GM19035 (cell line): ENCODE results near the gene PPP6C.
"Not testable (repeated sequence)": the region's sequence is repeated elsewhere in the genome, so short reads cannot be mapped to it uniquely, and the experiment has no call there.

Experiments used
- ATAC-seq: cut with Tn5 transposase; IDR thresholded peaks from one replicate; pipeline ENCODE4 v1.9.1; 2021; ENCODE audit not compliant: unreplicated experiment

The PPP6C gene

DNA sequence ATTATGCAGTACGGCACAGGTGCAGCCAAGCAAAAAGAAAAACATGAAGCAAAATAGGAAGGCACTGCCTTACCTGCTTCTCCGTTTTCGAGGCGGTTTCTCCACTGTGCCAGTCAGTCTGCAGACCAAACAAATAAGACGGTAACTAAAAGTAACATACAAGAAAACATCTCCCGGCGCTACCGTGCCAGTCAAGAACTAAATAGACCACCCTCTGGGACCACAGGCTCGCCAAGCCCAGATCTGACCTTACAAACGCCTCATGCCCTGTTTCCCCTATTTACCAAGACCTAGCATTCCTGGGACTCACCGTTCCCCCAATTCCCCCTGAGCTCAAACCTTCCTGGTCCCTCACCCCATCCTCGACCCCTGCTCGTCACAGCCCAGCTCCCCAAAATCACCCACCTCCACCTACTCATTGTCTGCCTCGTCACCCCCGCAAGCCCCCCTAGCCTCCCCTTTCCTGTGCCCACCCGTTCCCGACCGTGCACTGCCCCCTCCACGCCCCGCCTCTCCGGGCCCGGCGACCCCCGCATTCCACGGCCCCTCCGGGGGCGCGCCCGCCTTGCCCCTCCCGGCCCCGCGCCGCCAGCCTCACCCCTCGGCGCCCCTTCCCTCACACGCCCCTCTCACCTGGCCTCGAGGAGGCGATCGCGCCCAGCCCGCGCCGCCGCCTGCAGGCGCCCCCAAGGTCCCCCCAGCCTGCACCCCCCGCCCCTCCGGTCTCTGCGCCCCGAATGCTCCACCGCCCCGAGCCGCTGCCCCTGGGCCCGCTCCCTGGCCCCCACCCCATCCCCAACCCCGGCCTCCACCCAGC, 46.8 kb downstream of the PPP6C start:
- ATAC-seq = peak; percentile 25

DNA sequence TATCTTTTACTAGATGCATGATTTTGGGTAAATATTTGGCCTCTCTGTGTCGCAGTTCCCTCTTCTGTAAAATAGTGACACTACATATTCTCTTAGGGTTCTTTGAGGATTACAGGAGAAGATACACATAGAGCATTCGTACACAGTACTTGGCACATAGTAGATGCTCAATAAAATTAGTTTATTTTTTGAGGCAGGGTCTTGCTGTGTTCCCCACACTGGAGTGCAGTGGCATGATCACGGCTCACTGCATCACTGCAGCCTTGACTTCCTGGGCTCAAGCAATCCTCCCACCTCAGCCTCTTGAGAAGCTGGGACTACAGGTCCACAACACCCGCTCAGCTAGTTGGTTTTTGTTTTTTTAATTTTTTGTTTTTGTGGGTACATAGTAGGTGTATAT, 47.9 kb downstream of the PPP6C start:
- no peak for ATAC-seq

DNA sequence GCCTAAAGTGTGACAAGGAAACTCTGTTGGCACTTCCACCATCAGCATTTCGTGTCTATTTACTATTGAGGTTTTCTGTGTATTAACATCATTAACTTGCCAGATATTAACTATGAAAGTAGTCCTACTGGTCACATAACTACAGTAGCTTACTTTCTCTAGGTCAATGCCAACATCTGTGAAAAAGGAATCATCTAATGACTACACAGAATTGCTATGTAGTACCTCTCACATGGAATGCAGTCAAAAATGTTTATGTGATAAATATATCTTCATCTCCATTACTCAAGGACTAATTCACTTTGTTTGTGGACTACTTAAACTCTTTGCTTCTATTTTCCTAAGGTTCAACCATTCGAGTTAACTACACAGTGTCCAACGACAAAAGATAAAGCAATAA, 48.4 kb downstream of the PPP6C start:
- no peak for ATAC-seq

DNA sequence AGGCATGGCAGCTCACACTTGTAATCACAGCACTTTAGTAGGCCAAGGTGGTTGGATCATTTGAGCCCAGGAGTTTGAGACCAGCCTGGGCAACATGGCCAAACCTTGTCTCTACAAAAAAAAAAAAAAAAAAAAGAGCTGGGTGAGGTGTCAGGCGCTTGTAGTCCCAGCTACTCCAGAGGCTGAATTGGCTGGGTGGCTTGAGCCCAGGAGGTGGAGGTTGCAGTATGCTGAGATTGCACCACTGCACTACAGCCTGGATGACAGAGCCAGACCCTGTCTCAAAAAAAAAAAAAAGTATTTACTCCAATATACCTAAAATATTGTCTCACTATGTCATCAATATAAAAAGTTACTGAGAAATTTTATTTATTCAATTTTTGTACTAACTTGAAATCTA, 49.0 kb downstream of the PPP6C start:
- ATAC-seq = no peak

DNA sequence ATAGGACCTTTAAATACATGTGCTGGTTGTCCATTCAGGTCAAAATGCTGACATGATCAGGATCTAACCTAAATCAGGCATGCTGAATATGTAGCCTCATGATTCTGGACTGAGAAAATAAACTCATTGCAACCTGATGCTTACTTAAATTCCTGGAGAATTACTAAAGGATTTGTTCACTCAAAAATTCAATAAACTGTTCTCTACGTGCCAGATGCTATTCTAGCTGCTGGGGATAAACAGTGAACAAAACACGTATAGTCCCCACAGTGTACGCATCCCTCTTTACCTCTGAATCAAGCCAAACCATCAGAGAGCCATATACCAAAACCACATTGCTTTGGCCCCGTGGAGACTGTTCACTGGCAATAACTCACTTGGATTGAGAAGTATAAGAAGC, 52.4 kb downstream of the PPP6C start:
- ATAC-seq = no peak

DNA sequence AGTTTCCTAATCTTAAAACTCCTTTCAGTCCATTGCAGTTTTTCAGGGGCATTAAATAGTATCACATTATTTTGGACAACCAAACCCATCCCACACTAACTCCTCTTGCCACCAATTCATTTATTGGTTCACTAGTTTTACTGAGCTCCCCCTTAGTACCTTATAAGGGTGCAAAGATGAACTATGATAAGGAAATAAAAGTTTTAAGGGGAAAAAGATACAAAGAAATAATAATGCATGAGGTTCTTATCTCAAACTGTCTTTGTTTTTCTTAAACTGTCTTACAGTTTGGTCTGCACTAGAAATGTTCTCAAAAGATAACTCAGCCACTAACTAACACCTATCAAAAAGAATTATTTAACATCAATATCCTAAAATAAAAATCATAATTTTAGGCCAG, 54.6 kb downstream of the PPP6C start:
- no peak for ATAC-seq

DNA sequence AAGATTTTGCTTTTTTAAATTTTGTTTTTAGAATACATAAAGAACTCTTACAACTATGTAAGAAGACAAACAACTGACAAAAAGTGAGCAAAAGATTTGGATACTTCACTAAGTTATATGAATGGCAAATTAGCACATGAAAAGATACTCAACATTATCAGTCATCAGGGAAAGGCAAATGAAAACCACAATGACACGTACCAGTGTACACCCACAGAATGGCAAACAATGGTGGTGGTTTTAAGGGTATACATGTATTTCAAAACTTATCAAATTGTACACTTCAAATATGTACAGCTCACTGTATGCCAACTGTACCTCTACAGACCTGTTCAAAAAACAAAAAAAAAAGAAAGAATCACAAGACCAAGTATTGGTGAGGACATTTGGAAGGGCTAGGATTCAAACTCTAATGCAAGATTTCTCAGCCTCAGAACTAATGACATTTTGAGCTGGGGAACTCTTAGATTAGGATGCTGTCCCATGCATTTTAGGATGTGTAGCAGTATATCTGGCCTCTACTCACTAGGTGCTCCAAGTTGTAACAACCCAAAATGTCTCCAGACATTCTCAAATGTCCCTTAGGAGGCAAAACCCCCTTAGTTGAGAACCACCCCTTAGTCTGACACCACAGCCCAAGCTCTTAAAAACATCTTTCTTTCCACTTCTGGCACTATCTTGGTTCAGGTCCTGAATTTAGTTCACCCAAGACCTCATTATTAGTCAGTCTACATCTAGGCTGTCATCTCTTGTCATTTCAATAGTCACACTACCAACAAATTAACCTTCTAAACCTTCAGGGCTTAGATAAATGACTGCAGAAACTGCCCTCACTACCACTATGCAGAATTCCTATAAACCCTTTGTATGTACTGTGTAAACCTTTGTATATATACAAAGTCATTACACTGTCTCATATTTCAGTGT, 55.9 kb downstream of the PPP6C start:
- ATAC-seq = no peak

DNA sequence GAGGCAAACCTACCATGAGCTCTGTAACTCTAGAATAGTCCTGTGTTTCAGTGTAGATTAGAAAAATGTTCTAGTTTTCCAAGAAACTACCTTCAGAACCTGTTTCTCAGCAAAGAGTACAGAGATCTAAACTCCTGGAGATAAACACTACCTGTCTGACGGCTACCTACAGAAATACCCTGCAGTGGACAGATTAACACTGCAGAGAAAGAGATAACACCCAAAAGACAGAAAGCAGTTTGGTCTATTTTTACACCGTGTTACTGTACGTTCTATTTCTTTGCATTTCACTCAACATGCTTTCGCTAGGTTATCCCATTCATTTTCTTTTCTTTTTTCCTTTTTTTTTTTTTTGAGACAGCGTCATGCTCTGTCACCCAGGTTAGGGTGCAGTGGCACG, 57.8 kb downstream of the PPP6C start:
- no peak for ATAC-seq

DNA sequence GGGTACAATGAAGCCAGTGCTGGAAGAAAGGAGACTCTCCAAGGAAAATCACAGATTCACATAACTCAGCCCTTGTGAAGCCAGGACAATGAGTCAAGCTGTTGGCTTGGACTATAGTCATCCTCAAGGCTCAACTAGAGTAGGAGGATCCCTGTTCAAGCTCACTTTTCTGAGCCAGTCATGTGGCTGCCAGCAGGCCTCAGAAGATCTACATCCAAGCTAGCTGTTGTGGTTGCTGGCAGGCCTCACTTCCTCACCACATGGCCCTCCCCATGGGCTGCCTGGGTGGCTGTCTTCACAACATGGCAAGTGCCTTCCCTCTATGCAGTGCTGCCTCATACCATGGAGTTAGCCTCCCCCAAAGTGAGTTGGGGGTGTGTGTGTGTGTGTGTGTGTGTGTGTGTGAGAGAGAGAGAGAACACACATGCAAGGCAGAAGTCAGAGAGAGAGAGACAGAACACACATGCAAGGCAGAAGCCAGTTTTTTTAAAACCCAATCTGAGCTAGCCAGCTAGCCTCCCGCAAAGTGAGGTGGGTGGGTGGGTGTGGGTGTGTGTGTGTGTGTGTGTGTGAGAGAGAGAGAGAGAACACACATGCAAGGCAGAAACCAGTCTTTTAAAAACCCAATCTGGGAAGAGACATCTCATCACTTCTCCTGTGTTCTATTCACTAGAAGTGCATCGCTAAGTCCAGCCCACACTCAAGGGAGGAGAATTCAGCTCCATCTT, 63.4 kb downstream of the PPP6C start:
- peak; percentile 93 for ATAC-seq

DNA sequence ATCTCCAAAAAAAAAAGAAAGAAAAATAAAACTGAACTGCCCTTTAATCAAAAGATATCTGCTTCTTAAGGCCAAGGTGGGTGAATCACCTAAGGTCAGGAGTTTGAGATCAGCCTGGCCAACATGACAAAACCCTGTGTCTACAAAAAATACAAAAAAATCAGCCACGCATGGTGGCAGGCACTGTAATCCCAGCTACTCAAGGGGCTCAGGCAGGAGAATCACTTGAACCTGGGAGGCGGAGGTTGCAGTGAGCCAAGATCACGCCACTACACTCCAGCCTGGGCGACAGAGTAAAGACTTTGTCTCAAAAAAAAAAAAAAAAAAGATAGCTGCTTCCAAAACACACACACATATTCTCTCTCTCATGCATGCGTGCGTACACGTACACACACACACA, 64.1 kb downstream of the PPP6C start:
- ATAC-seq = no peak

DNA sequence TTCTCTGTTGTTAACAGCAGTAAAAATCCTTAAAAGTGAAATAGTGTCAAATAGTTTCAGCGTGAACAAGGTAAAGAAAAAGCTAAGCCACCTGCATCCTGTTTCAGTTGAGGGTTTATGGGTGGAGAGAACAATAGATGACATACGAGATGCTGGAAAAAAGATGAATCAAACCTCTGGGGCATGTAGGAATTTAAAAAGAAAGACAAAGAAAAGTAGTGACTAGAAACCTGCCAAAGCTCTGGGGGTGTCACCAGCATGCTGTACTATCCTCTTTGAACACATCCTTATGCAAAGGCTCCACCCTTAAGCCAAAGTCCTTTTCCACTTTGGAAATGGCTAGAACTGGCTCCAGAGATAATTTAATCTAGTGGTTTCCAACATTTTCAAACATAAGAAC, 68.5 kb downstream of the PPP6C start:
- no peak for ATAC-seq

DNA sequence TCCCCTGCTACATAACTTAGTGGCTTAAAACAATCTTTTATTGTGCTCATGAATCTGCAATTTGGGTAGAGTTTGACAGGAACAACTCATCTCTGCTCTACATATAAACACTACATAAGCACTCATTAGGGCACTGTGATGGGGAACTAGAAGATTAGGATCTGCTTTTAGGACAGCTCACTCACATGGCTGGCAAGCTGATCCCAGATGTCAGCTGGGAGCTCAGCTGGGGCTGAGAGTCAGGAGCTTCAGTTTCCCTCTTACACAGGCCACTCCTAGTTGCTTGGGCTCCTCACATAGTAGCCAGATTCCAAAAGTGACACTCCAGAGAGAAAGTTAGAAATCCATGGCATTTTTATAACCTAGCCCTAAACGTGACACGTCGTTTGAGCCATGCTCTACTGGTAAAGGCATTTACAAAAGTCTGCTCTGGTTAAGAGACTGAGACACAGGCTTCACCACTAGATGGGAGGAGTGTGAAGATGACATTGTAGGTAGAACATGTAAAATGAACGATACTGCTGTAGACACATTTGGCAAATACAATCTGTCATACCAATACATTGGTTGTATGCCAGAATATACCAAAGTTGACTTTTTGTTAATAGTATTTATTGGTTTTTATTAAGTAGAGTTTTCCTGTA, 69.8 kb downstream of the PPP6C start:
- no peak for ATAC-seq

DNA sequence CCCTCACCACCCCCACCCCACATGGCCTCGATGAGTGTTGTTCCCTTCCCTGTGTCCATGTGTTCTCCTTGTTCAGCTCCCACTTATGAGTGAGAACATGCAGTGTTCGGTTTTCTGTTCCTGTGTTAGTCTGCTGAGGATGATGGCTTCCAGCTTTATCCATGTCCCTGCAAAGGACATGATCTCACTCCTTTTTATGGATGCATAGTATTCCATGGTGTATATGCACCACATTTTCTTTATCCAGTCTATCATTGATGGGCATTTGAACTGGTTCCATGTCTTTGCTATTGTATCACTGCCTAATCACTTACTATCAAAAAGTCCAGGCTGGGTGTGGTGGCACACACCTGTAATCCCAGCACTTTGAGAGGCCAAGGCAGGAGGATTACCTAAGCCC, 70.9 kb downstream of the PPP6C start:
- not testable (repeated sequence) for ATAC-seq

DNA sequence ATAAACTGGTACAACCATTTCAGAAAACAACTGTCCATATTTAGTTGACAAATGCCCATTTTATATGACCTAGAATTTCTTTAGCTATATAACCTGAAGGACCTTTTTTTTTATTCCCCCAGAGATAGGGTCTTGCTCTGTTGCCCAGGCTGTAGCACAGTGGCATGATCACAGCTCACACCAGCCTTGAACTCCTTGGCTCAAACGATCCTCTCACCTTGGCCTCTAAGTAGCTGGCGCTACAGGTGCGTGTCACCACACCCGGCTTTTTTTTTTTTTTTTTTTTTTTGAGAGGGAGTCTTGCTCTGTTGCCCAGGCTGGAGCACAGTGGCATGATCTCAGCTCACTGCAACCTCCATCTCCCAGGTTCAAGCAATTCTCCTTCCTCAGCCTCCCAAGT, 75.1 kb downstream of the PPP6C start:
- not testable (repeated sequence) for ATAC-seq

DNA sequence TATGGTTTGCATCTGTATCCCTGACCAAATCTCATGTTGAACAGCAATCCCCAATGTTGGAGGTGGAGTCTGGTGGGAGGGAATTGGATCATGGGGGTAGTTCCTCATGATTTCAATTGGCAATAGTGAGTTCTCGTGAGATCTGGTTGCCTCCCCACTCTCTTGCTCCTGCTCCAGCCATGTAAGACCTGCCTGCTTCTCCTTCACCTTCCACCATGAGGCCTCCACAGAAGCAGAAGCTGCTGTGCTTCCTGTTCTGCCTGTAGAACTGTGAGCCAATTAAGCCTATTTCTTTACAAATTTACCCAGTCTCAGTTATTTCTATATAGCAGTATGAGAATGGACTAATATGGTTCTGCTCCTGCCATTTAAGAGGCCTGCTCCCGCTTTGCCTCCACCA, 79.1 kb downstream of the PPP6C start:
- no peak for ATAC-seq

DNA sequence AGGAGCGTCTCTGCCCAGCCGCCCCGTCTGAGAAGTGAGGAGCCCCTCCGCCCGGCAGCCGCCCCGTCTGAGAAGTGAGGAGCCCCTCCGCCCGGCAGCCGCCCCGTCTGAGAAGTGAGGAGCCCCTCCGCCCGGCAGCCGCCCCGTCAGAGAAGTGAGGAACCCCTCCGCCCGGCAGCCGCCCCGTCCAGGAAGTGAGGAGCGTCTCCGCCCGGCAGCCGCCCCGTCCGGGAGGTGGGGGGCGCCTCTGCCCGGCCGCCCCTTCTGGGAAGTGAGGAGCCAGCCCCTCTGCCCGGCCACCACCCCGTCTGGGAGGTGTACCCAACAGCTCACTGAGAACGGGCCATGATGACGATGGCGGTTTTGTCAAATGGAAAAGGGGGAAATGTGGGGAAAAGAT, 81.1 kb downstream of the PPP6C start:
- ATAC-seq = not testable (repeated sequence)

DNA sequence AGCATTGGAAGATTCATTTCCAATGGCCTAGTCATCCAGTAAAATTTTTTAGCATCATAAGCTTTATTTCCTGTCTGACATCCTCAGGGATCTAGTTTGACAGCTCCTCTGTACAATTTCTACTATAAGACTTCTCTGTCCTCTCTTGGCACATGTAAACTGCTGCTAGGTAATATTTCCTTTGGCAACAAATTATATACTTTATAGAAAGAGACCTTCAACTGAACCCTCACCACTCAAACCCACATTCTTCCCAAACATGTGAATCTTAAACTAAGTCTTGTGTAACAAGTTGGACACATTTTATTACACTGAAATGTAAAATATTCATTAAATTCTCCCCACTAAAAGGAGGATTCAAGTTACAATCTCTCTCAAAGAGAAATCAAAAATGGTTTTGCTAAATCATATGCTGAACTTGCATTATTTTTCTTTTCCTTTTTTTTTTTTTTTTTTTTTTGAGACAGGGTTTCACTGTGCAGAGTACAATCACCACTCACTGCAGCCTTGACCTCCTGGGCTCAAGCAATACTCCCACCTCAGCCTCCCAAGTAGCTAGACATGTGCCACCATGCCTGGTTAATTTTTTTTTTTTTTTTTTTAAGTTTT, 83.2 kb downstream of the PPP6C start:
- no peak for ATAC-seq

DNA sequence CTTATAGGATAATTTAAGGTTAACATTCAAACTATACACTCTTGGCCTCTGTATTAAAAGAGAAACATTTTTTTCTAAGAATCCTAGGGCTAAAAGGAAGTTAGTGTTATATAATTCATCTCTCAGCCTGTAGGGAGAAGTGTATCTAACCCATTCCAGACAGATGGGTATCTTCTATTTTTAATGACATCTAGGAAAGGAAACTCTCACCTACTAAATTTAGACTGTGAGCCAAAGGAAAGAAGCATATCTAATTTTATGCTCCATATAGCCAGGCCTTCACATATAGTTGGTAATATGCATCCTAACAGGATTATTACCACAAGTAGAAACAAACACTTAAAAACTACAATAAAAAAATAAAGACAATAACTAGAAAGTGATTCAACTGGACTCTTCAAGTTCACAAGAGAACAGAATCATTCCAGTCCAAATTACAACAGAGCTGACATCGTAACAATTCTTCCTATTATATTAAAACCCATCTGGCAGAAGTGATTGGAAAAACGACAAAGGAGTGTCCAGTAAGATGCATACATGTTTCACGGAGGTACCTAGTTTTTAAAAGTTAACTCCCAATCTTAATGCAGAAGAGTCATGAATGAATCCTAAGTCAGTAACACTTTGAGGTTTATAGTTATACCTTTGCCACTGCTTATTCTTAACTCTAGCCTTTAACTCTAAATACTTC, 85.7 kb downstream of the PPP6C start:
- no peak for ATAC-seq

DNA sequence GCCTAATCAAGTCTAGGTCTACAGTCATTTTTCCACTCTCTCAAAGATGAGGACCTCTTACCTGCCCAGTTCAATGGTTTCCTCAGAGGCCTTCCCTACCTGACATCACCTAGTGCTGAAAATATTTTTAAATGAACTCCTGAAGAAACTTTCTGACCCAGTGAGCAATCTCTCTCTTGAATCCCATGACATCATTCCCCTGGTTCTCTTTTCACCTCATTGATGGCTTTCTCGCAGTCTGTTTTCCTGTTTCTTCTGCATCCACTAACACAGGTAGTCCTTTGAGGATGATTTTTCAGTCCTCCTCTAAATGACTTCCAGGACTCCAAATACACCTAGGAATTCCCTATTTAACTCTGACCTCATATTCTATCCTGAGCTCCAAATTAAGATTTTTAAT, 86.6 kb downstream of the PPP6C start:
- no peak for ATAC-seq

DNA sequence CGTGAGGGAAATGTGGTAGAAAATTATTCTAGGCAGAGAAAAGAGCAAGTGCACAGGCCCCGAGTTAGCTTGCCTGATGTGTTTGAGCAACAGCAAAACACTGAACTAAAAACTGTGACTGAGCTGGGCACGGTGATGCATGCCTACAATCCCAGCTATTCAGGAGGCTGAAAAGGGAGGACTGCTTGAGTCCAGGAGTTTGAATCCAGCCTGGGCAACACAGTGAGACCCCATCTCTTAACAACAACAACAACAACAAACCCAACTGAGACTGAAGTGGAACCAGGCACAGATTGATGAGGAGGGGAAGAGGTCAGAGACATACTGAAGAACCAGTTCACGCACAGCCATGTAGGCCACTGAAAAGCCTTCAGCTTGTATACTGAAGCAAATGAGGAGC, 88.8 kb downstream of the PPP6C start:
- ATAC-seq = no peak
